ENCODE data around the gene GNMT.
"Not testable (repeated sequence)": the region's sequence is repeated elsewhere in the genome, so short reads cannot be mapped to it uniquely, and the experiment has no call there.

GNMT gene

DNA sequence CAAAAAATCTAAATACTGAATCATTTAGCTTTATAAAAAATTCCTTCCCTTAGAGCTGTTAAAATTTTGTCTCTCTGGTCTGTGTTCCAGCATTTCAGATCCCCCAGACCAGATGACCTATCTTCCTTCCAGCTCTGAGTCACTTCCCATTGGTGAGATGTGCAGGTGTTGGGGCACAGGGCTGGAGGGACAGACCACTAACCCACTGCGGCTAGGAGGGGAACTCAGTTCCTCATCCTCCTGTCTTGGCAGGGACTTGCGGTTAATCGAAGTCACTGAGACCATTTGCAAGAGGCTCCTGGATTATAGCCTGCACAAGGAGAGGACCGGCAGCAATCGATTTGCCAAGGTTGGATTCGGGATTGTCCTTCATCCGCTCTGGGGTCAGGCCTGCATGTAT is 25.2 kb upstream of the GNMT start:
- no peak overlapping the region for H3K4me3 ChIP-seq
- H3K4me1 ChIP-seq, result peaks cover 2% of the 10 kb centered on the region; the same call in 1 of the 2 replicates
- no peaks in the 10 kb centered on the region for H3K9me3 ChIP-seq
- DNase-seq (ENCODE audit: low spot score in 2 of 2), result no peak
- in situ Hi-C loops (cut with MboI; ENCODE audit: low sequenced_read_pairs), result no loop called here
- H3K36me3 ChIP-seq (replicated peaks), result peaks cover 39% of the 10 kb centered on the region
- H3K27me3 ChIP-seq (ENCODE audit: low read depth), result no peaks in the 10 kb centered on the region

DNA sequence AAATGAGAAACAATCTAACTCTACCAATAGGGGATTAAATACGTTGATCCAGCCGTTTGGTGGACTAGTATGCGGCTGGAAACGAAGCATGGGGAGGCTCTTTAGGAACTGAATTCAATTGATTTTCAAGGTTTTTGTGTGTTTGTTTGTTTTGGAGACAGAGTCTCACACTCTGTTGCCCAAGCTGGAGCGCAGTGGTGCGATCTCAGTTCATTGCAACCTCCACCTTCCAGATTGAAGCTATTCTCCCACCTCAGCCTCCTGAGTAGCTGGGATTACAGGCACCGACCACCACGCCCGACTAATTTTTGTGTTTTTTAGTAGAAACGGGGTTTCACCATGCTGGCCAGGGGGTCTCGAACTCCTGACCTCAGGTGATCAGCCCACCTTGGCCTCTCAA is 24.2 kb upstream of the GNMT start:
- H3K27me3 ChIP-seq (ENCODE audit: low read depth), result no peaks in the 10 kb centered on the region
- DNase-seq (ENCODE audit: low spot score in 2 of 2), result no peak
- in situ Hi-C loops (cut with MboI; ENCODE audit: low sequenced_read_pairs), result no loop called here
- H3K4me1 ChIP-seq, result no peaks in the 10 kb centered on the region
- peaks cover 41% of the 10 kb centered on the region for H3K36me3 ChIP-seq (replicated peaks)
- H3K9me3 ChIP-seq, result no peaks in the 10 kb centered on the region
- H3K4me3 ChIP-seq, result no peak overlapping the region

DNA sequence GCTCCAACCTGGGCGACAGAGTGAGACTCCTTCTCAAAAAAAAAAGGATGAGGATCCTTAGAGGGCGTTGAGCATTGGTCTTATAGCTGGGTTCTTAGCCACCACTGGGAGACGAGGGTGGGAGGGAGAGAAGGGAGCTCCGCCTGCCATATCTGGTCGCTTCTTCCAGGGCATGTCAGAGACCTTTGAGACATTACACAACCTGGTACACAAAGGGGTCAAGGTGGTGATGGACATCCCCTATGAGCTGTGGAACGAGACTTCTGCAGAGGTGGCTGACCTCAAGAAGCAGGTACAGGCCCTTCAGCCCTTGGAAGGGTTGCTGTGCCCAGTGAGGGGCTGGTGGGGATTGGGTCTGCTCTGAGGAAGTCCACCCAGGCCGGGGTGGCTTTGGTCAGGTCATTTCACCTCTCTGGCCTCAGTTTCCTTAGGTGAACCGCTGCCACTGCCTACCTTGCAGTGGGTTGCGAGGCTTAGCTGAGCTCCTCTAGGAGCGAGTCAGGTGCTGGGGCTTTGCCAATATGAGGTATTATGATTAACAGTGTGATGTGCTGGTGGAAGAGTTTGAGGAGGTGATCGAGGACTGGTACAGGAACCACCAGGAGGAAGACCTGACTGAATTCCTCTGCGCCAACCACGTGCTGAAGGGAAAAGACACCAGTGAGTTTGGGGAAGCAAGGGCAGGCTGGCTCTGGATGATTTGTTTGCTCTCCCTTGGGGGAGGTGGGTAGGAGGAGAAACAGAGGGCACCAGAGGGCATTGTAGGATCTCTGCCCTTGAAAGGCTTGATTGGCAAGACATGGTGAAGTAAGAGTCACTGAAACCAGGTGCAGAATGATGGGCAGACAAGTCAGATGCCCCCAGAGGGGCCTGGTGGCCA is 22.8 kb upstream of the GNMT start:
- peaks cover 46% of the 10 kb centered on the region for H3K36me3 ChIP-seq (replicated peaks)
- no peaks in the 10 kb centered on the region for H3K4me1 ChIP-seq
- H3K9me3 ChIP-seq, result no peaks in the 10 kb centered on the region
- H3K27me3 ChIP-seq (ENCODE audit: low read depth), result no peaks in the 10 kb centered on the region
- in situ Hi-C loops (cut with MboI; ENCODE audit: low sequenced_read_pairs), result no loop called here
- no peak overlapping the region for H3K4me3 ChIP-seq
- no peak for DNase-seq (ENCODE audit: low spot score in 2 of 2)

DNA sequence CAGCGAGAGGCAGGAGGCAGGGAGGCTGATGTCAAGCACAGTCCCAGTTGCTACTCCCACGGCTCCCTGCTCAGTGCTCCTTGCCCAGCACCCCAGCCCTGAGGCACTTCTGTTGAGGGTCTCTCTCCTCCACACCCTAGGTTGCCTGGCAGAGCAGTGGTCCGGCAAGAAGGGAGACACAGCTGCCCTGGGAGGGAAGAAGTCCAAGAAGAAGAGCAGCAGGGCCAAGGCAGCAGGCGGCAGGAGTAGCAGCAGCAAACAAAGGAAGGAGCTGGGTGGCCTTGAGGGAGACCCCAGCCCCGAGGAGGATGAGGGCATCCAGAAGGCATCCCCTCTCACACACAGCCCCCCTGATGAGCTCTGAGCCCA is 22.1 kb upstream of the GNMT start:
- H3K36me3 ChIP-seq (replicated peaks), result peaks cover 42% of the 10 kb centered on the region
- in situ Hi-C loops (cut with MboI; ENCODE audit: low sequenced_read_pairs), result no loop called here

DNA sequence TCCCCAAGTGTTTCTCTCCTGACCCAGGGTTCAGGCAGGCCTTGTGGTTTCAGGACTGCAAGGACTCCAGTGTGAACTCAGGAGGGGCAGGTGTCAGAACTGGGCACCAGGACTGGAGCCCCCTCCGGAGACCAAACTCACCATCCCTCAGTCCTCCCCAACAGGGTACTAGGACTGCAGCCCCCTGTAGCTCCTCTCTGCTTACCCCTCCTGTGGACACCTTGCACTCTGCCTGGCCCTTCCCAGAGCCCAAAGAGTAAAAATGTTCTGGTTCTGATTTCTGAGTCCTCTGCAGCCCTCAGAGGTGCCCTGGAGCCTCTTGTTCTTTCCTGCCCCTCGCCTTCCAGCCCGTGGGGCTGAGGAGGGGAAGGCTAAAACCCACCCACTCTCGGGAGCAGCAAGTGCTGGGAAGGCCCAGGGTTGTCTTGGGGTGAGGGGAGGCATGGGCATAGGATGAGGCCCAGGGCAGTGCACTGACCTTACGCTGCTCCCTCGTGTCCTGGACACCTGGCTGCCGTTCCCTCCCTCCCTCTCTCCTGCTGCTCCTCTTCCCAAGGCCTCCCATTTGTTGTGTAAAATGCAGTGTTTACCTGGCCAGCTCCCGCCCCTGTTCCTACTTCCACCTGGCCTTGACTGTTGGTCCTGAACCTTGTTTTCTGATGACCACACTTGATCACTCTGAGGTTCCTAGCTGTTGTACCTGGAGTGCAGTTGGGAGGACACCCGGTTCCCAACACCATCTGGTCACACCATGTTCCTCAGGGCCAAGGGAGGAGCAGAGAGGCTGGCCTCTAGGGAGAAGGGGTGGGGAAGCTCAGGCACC is 21.4 kb upstream of the GNMT start:
- DNase-seq (ENCODE audit: low spot score in 2 of 2), result no peak
- Histone ChIP-seq H3K4me3 (no peak overlapping the region), H3K36me3 (replicated peaks) (peaks cover 40% of the 10 kb centered on the region), H3K9me3 (no peaks in the 10 kb centered on the region), H3K4me1 (no peaks in the 10 kb centered on the region), H3K27me3 (ENCODE audit: low read depth) (no peaks in the 10 kb centered on the region)
- in situ Hi-C loops (cut with MboI; ENCODE audit: low sequenced_read_pairs), result no loop called here

More for the DNA sequence above, 22.1 kb upstream of the GNMT start:
- no peak for DNase-seq (ENCODE audit: low spot score in 2 of 2)
- no peaks in the 10 kb centered on the region for H3K4me1 ChIP-seq
- H3K4me3 ChIP-seq, result no peak overlapping the region
- no peaks in the 10 kb centered on the region for H3K9me3 ChIP-seq
- no peaks in the 10 kb centered on the region for H3K27me3 ChIP-seq (ENCODE audit: low read depth)

DNA sequence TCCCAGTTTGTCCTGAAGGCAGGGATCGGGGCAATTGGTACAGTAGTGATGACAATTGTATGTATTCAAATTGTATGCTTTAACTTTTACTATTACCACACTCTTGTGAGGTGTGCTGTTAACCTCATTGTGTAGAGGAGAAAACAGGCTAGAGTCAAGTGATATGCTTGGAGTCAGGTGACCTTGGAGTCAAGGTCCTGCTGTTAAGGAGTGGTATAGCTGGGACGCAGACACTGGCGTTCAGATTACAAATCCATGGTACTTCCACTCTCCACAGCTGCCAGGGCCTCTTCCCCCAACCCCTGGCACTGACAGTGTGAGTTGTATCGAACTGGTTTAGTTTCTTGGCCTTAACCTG is 20.8 kb upstream of the GNMT start:
- Histone ChIP-seq H3K36me3 (replicated peaks) (peaks cover 34% of the 10 kb centered on the region), H3K9me3 (no peaks in the 10 kb centered on the region), H3K27me3 (ENCODE audit: low read depth) (no peaks in the 10 kb centered on the region), H3K4me1 (no peaks in the 10 kb centered on the region), H3K4me3 (no peak overlapping the region)
- in situ Hi-C loops (cut with MboI; ENCODE audit: low sequenced_read_pairs), result no loop called here
- no peak for DNase-seq (ENCODE audit: low spot score in 2 of 2)

DNA sequence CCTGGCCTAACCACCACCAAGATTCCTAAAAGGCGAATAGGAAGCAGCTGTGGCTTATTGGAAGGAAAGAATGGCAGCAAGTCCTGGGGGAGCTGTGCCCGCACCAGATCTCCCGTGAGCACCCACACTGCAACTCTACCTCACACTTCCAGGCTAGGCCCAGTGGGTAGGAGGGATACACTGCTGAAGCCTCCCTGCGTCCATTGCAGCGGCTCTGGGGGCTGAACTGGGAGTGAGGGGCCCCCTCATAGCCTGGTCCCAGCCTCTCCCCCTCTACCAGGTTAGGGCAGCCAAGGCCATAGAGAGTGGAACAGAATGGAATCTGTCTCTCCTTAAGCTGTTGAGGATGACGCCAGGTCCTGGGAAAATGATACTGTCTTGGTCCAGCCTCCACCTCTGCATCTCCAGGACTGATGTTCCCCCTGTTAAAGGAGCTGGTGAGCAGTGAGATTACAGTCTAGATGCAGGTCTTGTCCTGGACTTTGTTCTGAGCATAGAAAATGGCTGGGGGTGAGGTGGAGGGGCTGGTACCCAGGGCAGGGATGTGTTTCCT is 20.0 kb upstream of the GNMT start:
- Histone ChIP-seq H3K27me3 (ENCODE audit: low read depth) (no peaks in the 10 kb centered on the region), H3K36me3 (replicated peaks) (peaks cover 27% of the 10 kb centered on the region), H3K9me3 (no peaks in the 10 kb centered on the region), H3K4me1 (no peaks in the 10 kb centered on the region), H3K4me3 (no peak overlapping the region)
- in situ Hi-C loops (cut with MboI; ENCODE audit: low sequenced_read_pairs), result no loop called here
- DNase-seq (ENCODE audit: low spot score in 2 of 2), result no peak

DNA sequence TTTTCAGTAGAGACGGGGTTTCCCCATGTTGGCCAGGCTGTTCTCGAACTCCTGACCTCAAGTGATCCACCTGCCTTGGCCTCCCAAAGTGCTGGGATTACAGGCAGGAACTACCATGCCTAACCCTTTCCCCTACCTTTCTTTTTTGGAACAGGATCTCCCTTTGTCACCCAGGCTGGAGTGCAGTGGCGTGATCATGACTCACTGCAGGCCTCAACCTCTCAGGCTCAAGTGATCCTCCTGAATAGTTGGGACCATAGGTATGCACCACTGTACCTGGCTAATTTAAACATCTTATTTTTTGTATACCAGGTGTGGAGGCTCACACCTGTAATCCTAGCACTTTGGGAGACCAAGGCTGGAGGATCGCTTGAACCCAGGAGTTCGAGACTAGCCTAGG is 19.2 kb upstream of the GNMT start:
- H3K4me1 ChIP-seq; DNase-seq (ENCODE audit: low spot score in 2 of 2); in situ Hi-C loops (cut with MboI; ENCODE audit: low sequenced_read_pairs): not testable (repeated sequence)

DNA sequence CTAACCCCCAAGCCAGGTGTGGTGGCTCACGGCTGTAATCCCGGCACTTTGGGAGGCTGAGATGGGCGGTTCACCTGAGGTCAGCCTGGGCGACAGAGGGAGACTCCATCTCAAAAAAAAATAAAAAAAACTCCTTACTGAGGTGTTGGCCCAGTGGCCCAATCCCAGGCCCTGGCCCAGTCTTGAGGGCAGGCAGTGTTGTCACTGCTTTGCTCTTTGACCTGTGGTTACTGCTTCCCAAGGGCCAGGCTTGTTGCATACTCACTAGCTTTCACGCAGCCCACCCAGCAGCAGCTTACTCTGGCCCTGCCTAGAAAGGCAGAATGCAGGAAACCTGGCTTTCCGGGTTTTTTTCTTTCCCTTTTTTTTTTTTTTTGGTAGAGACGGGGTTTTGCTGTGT is 18.1 kb upstream of the GNMT start:
- in situ Hi-C loops (cut with MboI; ENCODE audit: low sequenced_read_pairs), result no loop called here

More for the DNA sequence above, 19.2 kb upstream of the GNMT start:
- H3K36me3 ChIP-seq (replicated peaks), result peaks cover 19% of the 10 kb centered on the region
- H3K9me3 ChIP-seq; H3K4me3 ChIP-seq; H3K27me3 ChIP-seq (ENCODE audit: low read depth): not testable (repeated sequence)

DNA sequence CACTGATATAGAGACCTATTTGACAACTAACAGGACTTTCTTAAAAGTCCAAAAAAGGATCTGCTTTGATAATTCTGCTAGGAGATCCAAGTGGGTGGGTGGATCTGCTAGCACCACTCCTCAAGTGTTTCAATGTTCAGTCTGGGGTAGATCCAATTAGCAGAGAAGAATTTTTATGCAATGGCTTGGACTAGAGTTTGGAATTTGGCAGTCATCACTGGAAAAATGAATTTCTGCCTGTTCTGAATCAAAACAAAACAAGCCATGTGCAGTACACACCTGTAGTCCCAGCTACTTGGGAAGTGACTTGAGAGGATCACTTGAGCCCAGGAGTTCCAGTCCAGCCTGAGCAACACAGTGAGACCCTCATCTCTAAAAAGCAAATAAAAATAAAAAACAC is 12.6 kb upstream of the GNMT start:
- DNase-seq (ENCODE audit: low spot score in 2 of 2), result no peak
- in situ Hi-C loops (cut with MboI; ENCODE audit: low sequenced_read_pairs), result no loop called here
- no peaks in the 10 kb centered on the region for H3K9me3 ChIP-seq
- H3K27me3 ChIP-seq (ENCODE audit: low read depth), result no peaks in the 10 kb centered on the region
- H3K4me1 ChIP-seq, result no peaks in the 10 kb centered on the region
- no peak overlapping the region for H3K4me3 ChIP-seq
- H3K36me3 ChIP-seq (replicated peaks), result 0 out of 2 replicates have a peak, but pooled peaks cover 5% of the 10 kb centered on the region

More for the DNA sequence above, 18.1 kb upstream of the GNMT start:
- no peaks in the 10 kb centered on the region for H3K4me1 ChIP-seq
- H3K9me3 ChIP-seq, result no peaks in the 10 kb centered on the region
- no peak overlapping the region for H3K4me3 ChIP-seq
- H3K27me3 ChIP-seq (ENCODE audit: low read depth), result no peaks in the 10 kb centered on the region
- H3K36me3 ChIP-seq (replicated peaks), result peaks cover 12% of the 10 kb centered on the region; the same call in 1 of the 2 replicates
- DNase-seq (ENCODE audit: low spot score in 2 of 2), result no peak

DNA sequence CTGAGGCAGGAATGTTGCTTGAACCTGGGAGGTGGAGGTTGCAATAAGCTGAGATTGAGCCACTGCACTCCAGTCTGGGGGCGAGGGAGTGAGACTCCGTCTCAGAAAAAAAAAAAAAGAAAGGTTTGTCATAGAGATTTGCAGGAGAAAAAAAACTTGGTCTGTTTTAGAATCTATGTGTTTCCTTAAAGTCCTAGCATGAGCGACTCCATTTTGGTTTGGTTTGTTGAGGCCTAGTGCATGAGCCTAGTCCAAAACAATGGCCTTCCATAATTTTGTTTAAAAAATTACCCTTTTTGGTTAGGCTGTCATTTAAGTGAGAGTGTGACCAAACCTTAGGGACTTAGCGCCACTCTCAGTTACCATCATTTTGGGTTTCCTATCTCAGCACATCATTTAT is 8.2 kb upstream of the GNMT start:
- H3K9me3 ChIP-seq, result no peaks in the 10 kb centered on the region

DNA sequence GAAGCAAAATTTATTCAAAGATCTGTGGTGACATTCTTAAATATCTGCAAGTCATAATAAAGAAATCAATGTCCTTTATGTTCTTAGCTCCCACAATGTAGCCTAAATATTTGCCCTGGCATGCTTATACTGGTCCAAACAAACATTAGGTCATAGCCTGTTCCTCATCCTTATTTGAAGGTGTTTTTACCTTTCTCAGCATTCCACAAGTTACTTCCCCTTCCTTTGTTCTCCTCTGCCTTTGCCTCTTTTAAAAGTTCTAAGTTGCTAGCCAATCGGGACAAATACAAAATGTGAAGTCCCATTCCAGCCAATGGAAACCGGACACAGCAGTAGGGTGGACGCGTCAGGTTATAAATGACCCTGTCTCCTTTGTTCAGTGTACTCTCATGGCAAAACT is 6.1 kb upstream of the GNMT start:
- H3K4me3 ChIP-seq; H3K27me3 ChIP-seq (ENCODE audit: low read depth); H3K36me3 ChIP-seq (replicated peaks); DNase-seq (ENCODE audit: low spot score in 2 of 2); H3K9me3 ChIP-seq; H3K4me1 ChIP-seq; in situ Hi-C loops (cut with MboI; ENCODE audit: low sequenced_read_pairs): not testable (repeated sequence)

More for the DNA sequence above, 8.2 kb upstream of the GNMT start:
- Histone ChIP-seq H3K36me3 (replicated peaks) (no peaks in the 10 kb centered on the region), H3K27me3 (ENCODE audit: low read depth) (no peaks in the 10 kb centered on the region), H3K4me3 (no peak overlapping the region), H3K4me1 (no peaks in the 10 kb centered on the region)
- in situ Hi-C loops (cut with MboI; ENCODE audit: low sequenced_read_pairs), result no loop called here
- no peak for DNase-seq (ENCODE audit: low spot score in 2 of 2)

DNA sequence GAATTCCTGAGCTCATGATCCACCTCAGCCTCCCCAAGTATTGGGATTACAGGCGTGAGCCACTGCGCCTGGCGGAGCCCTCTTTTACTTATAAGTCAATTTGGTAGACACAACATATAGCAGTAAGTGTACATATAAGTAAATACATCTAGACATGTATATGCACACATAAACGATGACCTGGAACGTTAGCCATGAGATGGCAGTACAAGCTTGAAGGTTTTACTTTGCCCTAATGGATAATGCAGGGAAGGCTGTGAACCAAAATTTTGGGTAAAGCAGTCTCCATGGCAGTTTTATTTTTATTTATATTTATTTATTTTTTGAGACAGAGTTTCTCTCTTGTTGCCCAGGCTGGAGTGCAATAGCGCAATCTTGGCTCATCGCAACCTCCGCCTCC is 2.4 kb upstream of the GNMT start:
- Histone ChIP-seq H3K4me1 (no peaks in the 10 kb centered on the region), H3K27me3 (ENCODE audit: low read depth) (no peaks in the 10 kb centered on the region), H3K4me3 (no peak overlapping the region), H3K36me3 (replicated peaks) (peaks cover 7% of the 10 kb centered on the region), H3K9me3 (no peaks in the 10 kb centered on the region)
- in situ Hi-C loops (cut with MboI; ENCODE audit: low sequenced_read_pairs), result no loop called here
- no peak for DNase-seq (ENCODE audit: low spot score in 2 of 2)

DNA sequence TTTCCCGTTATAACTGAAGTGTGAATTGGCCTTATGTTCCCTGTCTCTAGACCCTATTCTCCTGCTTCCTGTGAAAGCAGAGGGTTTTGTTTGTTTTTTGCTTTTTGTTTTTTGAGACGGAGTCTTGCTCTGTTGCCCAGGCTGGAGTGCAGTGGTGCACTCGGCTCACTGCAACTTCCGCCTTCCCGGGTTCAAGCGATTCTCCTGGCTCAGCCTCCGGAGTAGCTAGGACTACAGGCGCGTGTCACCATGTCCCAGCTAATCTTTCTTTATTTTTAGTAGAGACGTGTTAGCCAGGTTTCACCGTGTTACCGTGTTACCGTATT is 674 bp upstream of the GNMT start:
- no peaks in the 10 kb centered on the region for H3K9me3 ChIP-seq
- in situ Hi-C loops (cut with MboI; ENCODE audit: low sequenced_read_pairs), result no loop called here
- no peak overlapping the region for H3K4me3 ChIP-seq

More for the DNA sequence above, 674 bp upstream of the GNMT start:
- H3K27me3 ChIP-seq (ENCODE audit: low read depth), result no peaks in the 10 kb centered on the region
- DNase-seq (ENCODE audit: low spot score in 2 of 2), result no peak
- H3K4me1 ChIP-seq, result no peaks in the 10 kb centered on the region
- H3K36me3 ChIP-seq (replicated peaks), result peaks cover 15% of the 10 kb centered on the region

All from HAP-1 (cell line).